Measurements from ENCODE around the gene FUS. TPM values are rescaled to one million over a fixed set of nuclear protein-coding genes. Genes with fewer than 3 reads are reported as not detected.
A peak's percentile ranks its signal among the peaks of the same experiment; 100 is the strongest.

Gene FUS
- total and polyA plus RNA-seq, 2 of the 13 experiments (the other 11 are each of a cell fraction or from before 2014, with no cell fraction given), result 68.1 to 168 TPM

DNA sequence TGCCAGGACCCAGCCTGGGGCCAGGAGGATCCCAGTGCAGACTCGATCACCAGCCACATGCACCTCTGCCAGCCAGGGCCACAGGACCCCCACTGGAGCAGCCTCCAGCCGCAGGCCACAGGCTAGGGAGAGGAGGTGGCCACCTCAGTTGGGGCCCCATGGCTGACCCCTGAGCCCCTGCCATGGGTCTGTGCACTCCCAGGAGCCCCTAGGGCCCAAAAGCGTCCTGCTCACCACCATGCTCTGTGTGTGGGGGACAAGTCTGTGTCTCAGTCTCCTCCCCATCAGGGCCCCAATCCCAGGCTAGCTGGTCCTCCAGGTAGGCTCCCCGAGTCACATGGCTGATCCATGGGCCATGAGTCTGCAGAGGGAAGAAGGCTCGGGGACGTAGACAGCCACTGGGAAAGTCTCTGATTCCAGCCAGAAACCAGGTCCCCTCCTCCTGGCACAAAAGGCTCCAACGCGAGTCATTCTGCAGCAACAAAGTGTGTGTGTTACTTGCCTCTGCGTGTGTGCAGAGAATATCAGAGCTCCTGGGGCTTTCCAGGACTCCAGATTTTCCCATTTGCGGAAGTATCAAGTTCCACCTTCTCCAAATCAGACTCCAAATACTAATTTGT is 38.3 kb upstream of the FUS start (continued):
- TF ChIP-seq USF2 (IDR thresholded peaks at IDR 0.05; ENCODE audit: low read depth, low read length), result no peak
- TF ChIP-seq USF2 (CRISPR knock-in tag; IDR thresholded peaks at IDR 0.05; ENCODE audit: borderline replicate concordance), result no peak
- no peak for TF ChIP-seq ZNF24 (IDR thresholded peaks at IDR 0.05)
- TF ChIP-seq NAIF1 (CRISPR knock-in tag; IDR thresholded peaks at IDR 0.05; ENCODE audit: borderline replicate concordance), result no peak
- peak; percentile 89; the same call in 1 of the 2 replicates for TF ChIP-seq SSRP1 (CRISPR knock-in tag; IDR thresholded peaks at IDR 0.05)
- no peak for TF ChIP-seq FOXM1 (CRISPR knock-in tag; IDR thresholded peaks at IDR 0.05)
- TF ChIP-seq SMAD1 (CRISPR knock-in tag; IDR thresholded peaks at IDR 0.05; ENCODE audit: borderline replicate concordance, low read depth), result no peak
- peak; percentile 40; the same call in 1 of the 2 replicates for TF ChIP-seq RXRA (CRISPR knock-in tag; IDR thresholded peaks at IDR 0.05)
- no peak for TF ChIP-seq ZNF512B (CRISPR knock-in tag; IDR thresholded peaks at IDR 0.05; ENCODE audit: borderline replicate concordance)
- no peak for TF ChIP-seq HNRNPL (IDR thresholded peaks at IDR 0.05; ENCODE audit: low read depth, low read length)
- TF ChIP-seq, protein P1, sequence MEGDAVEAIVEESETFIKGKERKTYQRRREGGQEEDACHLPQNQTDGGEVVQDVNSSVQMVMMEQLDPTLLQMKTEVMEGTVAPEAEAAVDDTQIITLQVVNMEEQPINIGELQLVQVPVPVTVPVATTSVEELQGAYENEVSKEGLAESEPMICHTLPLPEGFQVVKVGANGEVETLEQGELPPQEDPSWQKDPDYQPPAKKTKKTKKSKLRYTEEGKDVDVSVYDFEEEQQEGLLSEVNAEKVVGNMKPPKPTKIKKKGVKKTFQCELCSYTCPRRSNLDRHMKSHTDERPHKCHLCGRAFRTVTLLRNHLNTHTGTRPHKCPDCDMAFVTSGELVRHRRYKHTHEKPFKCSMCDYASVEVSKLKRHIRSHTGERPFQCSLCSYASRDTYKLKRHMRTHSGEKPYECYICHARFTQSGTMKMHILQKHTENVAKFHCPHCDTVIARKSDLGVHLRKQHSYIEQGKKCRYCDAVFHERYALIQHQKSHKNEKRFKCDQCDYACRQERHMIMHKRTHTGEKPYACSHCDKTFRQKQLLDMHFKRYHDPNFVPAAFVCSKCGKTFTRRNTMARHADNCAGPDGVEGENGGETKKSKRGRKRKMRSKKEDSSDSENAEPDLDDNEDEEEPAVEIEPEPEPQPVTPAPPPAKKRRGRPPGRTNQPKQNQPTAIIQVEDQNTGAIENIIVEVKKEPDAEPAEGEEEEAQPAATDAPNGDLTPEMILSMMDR (CRISPR knock-in tag; IDR thresholded peaks at IDR 0.05), result no peak
- TF ChIP-seq, protein P2, sequence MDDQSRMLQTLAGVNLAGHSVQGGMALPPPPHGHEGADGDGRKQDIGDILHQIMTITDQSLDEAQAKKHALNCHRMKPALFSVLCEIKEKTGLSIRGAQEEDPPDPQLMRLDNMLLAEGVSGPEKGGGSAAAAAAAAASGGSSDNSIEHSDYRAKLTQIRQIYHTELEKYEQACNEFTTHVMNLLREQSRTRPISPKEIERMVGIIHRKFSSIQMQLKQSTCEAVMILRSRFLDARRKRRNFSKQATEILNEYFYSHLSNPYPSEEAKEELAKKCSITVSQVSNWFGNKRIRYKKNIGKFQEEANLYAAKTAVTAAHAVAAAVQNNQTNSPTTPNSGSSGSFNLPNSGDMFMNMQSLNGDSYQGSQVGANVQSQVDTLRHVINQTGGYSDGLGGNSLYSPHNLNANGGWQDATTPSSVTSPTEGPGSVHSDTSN (CRISPR knock-in tag; IDR thresholded peaks at IDR 0.05; ENCODE audit: borderline replicate concordance), result no peak
- no peak for TF ChIP-seq RARA (CRISPR knock-in tag; IDR thresholded peaks at IDR 0.05)
- peak; percentile 43 for TF ChIP-seq RBM39 (IDR thresholded peaks at IDR 0.05; ENCODE audit: low read depth, low read length, poor library complexity, severe bottlenecking)
- no peak for TF ChIP-seq BATF2 (CRISPR knock-in tag; IDR thresholded peaks at IDR 0.05)
- no peak for TF ChIP-seq HNF4G (IDR thresholded peaks at IDR 0.05; ENCODE audit: borderline replicate concordance, low read depth, low read length)
- no peak for TF ChIP-seq HNF4G (CRISPR knock-in tag; IDR thresholded peaks at IDR 0.05; ENCODE audit: borderline replicate concordance, low read depth)
- TF ChIP-seq ZBTB8A (CRISPR knock-in tag; IDR thresholded peaks at IDR 0.05; ENCODE audit: borderline replicate concordance, low read depth), result no peak
- TF ChIP-seq ZBTB1 (CRISPR knock-in tag; IDR thresholded peaks at IDR 0.05; ENCODE audit: borderline replicate concordance), result no peak
- TF ChIP-seq, protein P3, sequence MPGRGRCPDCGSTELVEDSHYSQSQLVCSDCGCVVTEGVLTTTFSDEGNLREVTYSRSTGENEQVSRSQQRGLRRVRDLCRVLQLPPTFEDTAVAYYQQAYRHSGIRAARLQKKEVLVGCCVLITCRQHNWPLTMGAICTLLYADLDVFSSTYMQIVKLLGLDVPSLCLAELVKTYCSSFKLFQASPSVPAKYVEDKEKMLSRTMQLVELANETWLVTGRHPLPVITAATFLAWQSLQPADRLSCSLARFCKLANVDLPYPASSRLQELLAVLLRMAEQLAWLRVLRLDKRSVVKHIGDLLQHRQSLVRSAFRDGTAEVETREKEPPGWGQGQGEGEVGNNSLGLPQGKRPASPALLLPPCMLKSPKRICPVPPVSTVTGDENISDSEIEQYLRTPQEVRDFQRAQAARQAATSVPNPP (CRISPR knock-in tag; IDR thresholded peaks at IDR 0.05), result no peak

All from HepG2 (cell line).